GM18951 (cell line): ENCODE measurements around the gene FTL.
A peak's percentile ranks its signal among the peaks of the same experiment; 100 is the strongest.
"Not testable (repeated sequence)": the region's sequence is repeated elsewhere in the genome, so short reads cannot be mapped to it uniquely, and the experiment has no call there.

Experiments
- POLR2A ChIP-seq: IDR thresholded peaks from 4 replicates; pipeline ENCODE4 v1.6.1; 2011; ENCODE audit warnings: mild to moderate bottlenecking; ENCODE audit not compliant: insufficient read length, insufficient read depth; ENCODE audit errors: extremely low read depth
- in situ Hi-C: fragments of 300-500 bp; cut with MboI; formaldehyde crosslinking; loops from one replicate; pipeline ENCODE4 v1.12.0; 2022; ENCODE audit warnings: low sequenced_read_pairs, mixed read lengths, inconsistent platforms; ENCODE audit not compliant: unreplicated experiment

The FTL gene

GRCh38 chr19:48965040-48965805, at the start of gene FTL:
Gene FTL, plus strand, starts transcription at chr19:48965309. Its CDS starts 199 bp downstream, at chr19:48965508.
- in situ Hi-C loops = no loop called here
- TF ChIP-seq POLR2A = peak; percentile 100

DNA sequence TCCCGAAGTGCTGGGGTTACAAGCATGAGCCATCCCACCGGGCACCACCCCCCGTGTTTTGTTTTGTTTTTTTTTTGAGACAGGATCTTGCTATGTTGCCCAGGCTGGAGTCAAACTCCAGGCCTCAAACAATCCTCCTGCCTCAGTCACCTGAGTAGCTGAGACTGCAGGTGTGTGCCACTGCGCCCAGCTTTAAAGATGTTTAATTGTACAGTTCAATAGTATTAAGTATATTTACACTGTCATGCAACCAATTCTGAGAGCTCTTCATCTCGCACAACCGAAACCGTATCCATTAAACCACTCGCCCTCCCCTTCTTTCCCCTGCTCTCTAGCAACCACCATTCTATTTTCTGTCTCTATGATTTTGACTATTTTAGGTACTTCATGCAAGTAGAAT, 49.4 kb upstream of the FTL start:
- in situ Hi-C loops = no loop called here
- no peak for TF ChIP-seq POLR2A

GRCh38 chr19:48918071-48918470, 47.0 kb upstream of the FTL start:
- in situ Hi-C loops = no loop called here
- TF ChIP-seq POLR2A = no peak

DNA sequence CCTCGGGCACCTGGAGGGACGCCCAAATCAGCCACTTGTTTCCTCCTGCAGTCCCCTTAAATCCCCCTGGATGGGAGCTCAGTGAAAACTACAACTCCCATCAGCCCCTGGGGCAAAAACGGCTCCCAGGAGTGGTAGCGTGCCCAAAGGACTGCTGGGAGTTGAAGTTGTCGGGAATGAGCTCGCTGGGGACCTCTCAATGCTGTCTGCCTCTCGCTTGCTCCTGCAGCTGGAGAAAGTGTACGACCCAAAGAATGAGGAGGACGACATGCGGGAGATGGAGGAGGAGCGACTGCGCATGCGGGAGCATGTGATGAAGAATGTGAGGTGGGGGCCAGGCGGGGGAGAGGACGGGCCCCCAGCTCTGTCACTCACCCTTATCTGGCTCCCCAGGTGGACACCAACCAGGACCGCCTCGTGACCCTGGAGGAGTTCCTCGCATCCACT, 46.3 kb upstream of the FTL start:
- no peak for TF ChIP-seq POLR2A
- in situ Hi-C loops = no loop called here

DNA sequence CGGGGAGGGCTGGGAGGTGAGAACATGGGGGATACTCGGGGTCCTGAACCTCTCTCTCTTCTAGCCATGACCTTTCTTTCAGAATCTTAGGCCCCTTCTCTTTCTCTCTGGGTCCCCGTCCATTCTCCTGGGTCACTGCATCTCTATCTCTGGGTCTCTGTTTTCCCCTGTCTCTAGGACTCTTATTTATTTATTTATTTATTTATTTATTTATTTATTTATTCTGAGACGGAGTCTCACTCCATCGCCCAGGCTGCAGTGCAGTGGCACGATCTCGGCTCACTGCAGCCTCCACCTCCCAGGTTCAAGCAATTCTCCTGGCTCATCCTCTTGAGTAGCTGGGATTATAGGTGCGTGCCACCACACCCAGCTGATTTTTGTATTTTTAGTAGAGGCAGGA, 45.8 kb upstream of the FTL start:
- in situ Hi-C loops = not testable (repeated sequence)

DNA sequence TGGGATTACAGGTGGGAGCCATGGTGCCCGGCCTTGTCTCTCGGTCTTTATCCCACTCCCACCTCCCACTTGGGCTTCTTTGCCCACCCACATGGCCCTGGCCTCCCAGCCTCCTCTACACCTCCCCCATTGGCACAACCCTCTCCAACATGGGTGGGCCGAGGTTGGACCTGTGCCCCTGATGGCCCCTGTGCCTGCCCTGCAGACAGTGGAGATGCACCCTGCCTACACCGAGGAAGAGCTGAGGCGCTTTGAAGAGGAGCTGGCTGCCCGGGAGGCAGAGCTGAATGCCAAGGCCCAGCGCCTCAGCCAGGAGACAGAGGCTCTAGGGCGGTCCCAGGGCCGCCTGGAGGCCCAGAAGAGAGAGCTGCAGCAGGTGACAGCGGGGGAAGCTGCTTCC, 44.2 kb upstream of the FTL start:
- TF ChIP-seq POLR2A = no peak
- in situ Hi-C loops = no loop called here

GRCh38 chr19:48921721-48922500, 43.2 kb upstream of the FTL start:
- TF ChIP-seq POLR2A = no peak
- in situ Hi-C loops = no loop called here

DNA sequence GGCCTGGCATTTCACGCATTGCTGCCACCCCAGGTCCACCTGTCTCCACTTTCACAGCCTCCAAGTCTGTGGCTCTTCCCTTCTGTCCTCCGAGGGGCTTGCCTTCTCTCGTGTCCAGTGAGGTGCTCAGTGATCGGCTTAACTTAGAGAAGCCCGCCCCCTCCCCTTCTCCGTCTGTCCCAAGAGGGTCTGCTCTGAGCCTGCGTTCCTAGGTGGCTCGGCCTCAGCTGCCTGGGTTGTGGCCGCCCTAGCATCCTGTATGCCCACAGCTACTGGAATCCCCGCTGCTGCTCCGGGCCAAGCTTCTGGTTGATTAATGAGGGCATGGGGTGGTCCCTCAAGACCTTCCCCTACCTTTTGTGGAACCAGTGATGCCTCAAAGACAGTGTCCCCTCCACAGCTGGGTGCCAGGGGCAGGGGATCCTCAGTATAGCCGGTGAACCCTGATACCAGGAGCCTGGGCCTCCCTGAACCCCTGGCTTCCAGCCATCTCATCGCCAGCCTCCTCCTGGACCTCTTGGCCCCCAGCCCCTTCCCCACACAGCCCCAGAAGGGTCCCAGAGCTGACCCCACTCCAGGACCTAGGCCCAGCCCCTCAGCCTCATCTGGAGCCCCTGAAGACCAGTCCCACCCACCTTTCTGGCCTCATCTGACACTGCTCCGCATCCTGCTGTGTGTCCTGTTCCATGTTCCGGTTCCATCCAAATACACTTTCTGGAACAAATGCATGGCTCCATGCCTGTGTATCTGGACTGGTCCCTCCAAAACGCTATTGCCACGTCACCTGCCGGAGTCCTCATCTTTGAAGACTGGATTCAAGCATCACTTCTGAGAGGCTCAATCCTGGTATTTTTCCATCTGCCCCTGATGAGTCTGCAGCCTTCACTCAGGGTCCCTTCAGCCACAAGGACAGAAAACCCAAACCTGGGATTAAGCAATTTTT, 42.3 kb upstream of the FTL start:
- TF ChIP-seq POLR2A = no peak

DNA sequence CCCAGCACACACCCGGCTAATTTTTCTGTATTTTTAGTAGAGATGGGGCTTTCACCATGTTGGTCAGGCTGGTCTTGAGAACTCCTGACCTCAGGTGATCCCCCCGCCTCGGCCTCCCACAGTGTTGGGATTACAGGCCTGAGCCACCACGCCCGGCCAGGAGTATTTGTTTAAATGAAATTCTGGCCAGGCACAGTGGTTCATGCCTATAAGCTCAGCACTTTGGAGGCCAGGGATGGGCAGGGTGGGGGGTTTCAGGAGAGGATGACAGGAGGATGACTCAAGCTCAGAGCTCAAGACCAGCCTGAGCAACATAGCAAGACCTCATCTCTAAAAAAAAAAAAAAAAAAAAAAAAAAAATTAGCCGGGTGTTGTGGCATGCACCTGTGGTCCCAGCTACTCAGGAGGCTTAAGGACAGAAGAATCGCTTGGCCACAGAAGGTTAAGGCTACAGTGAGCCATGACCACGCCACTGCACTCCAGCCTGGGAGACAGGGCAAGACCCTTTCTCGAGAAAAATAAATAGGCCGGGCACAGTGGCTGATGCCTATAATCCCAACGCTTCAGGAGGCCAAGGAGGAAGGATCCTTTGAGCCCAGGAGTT, 39.8 kb upstream of the FTL start:
- in situ Hi-C loops = no loop called here

More for the DNA sequence above, 42.3 kb upstream of the FTL start:
- in situ Hi-C loops = no loop called here

DNA sequence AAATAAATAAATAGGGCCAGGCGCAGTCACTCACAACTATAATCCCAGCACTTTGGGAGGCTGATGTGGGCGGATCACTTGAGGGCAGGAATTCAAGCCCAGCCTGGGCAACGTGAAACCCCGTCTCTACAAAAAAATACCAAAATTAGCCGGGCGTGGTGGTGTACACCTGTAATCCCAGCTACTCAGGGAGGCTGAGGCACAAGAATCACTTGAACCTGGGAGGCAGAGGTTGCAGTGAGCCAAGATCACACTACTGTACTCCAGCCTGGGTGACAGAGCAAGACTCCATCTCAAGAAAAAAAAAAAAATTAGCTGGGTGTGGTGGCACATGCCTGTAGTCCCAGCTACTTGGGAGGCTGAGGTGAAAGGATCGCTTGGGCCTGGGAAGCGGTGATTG, 39.2 kb upstream of the FTL start:
- in situ Hi-C loops = not testable (repeated sequence)

More for the DNA sequence above, 39.8 kb upstream of the FTL start:
- no peak for TF ChIP-seq POLR2A

- in situ Hi-C loops = no loop called here
- TF ChIP-seq POLR2A = no peak
Observed at GRCh38 chr19:48926909-48927308, 38.2 kb upstream of the FTL start.

- in situ Hi-C loops = not testable (repeated sequence)
Observed at GRCh38 chr19:48927692-48928091, 37.4 kb upstream of the FTL start.
